HG02885 (cell line): ENCODE results near the gene ATP9B.
"Not testable (repeated sequence)": the region's sequence is repeated elsewhere in the genome, so short reads cannot be mapped to it uniquely, and the experiment has no call there.

ENCODE experiments used
- ATAC-seq: cut with Tn5 transposase; IDR thresholded peaks from one replicate; pipeline ENCODE4 v1.9.1; 2021; ENCODE audit warnings: mild to moderate bottlenecking; ENCODE audit not compliant: unreplicated experiment, poor library complexity

The ATP9B gene

GRCh38 chr18:79374408-79375171 is 305.4 kb downstream of the ATP9B start:
- peak; percentile 96 for ATAC-seq

- ATAC-seq: no peak
These were observed 306.4 kb downstream of the ATP9B start for GRCh38 chr18:79375441-79376154.

- not testable (repeated sequence) for ATAC-seq
These were observed 307.5 kb downstream of the ATP9B start for GRCh38 chr18:79376661-79377060.

GRCh38 chr18:79377187-79377891 is 308.1 kb downstream of the ATP9B start:
- ATAC-seq: no peak

GRCh38 chr18:79378536-79379250 is 309.5 kb downstream of the ATP9B start:
- ATAC-seq: peak; percentile 54

- no peak for ATAC-seq
These were observed 310.2 kb downstream of the ATP9B start for GRCh38 chr18:79379251-79379905.

- ATAC-seq: peak; percentile 5
These were observed 311.0 kb downstream of the ATP9B start for GRCh38 chr18:79379931-79380815.

- ATAC-seq: peak; percentile 53
These were observed 311.9 kb downstream of the ATP9B start for GRCh38 chr18:79380816-79381806.

GRCh38 chr18:79381811-79382311 is 312.7 kb downstream of the ATP9B start:
- ATAC-seq: no peak

- no peak for ATAC-seq
These were observed 313.6 kb downstream of the ATP9B start for GRCh38 chr18:79382681-79383387.

GRCh38 chr18:79383388-79384056 is 314.3 kb downstream of the ATP9B start:
- no peak for ATAC-seq

- ATAC-seq: no peak
These were observed 315.1 kb downstream of the ATP9B start for GRCh38 chr18:79384151-79384807.

GRCh38 chr18:79384834-79385233 is 315.6 kb downstream of the ATP9B start:
- no peak for ATAC-seq

GRCh38 chr18:79385326-79385707 is 316.1 kb downstream of the ATP9B start:
- no peak for ATAC-seq

- ATAC-seq: no peak
These were observed 316.6 kb downstream of the ATP9B start for GRCh38 chr18:79385708-79386341.

- ATAC-seq: no peak
These were observed 317.4 kb downstream of the ATP9B start for GRCh38 chr18:79386547-79386946.
